ENCODE data around the gene AKR7A2. TPM values are rescaled to one million over a fixed set of nuclear protein-coding genes. Genes with fewer than 3 reads are reported as not detected.

The AKR7A2 gene
- total and polyA plus RNA-seq, 8 donors, result 43.2 to 73.8 (median 63.5) TPM

DNA sequence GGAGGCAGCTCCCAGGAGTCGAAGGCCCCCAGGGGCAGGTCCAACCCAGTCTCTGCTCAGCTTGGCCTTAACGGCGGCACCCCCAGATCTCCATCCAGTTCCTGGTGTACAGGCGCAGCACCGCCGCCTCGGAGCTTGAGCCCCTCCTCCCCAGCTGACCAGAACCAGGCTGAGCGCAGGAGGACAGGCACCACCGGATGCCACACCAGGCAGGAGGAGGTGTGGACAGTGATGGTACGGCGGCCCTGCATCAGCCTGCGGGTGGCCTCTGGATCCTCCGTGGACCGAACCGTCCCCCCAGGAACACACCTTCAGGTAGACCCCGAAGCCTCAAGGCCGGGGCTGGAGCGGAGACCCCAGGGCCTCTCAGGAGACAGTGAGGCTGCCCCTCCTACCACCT is 16.5 kb upstream of the AKR7A2 start:
- no peaks in the 10 kb centered on the region for H3K27me3 ChIP-seq
- peaks cover 0 to 88% of the 10 kb centered on the region in 2 donors for H3K36me3 ChIP-seq
- H3K4me1 ChIP-seq, result no peaks in the 10 kb centered on the region
- ATAC-seq, result no peak
- TF ChIP-seq, protein P1, sequence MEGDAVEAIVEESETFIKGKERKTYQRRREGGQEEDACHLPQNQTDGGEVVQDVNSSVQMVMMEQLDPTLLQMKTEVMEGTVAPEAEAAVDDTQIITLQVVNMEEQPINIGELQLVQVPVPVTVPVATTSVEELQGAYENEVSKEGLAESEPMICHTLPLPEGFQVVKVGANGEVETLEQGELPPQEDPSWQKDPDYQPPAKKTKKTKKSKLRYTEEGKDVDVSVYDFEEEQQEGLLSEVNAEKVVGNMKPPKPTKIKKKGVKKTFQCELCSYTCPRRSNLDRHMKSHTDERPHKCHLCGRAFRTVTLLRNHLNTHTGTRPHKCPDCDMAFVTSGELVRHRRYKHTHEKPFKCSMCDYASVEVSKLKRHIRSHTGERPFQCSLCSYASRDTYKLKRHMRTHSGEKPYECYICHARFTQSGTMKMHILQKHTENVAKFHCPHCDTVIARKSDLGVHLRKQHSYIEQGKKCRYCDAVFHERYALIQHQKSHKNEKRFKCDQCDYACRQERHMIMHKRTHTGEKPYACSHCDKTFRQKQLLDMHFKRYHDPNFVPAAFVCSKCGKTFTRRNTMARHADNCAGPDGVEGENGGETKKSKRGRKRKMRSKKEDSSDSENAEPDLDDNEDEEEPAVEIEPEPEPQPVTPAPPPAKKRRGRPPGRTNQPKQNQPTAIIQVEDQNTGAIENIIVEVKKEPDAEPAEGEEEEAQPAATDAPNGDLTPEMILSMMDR (IDR thresholded peaks at IDR 0.05), result no peak
- no peak for DNase-seq
- no peak overlapping the region for H3K27ac ChIP-seq
- intact Hi-C loops (cut with DNase I), result no loop called here
- H3K9me3 ChIP-seq, result no peaks in the 10 kb centered on the region
- H3K4me3 ChIP-seq, result no peak overlapping the region

DNA sequence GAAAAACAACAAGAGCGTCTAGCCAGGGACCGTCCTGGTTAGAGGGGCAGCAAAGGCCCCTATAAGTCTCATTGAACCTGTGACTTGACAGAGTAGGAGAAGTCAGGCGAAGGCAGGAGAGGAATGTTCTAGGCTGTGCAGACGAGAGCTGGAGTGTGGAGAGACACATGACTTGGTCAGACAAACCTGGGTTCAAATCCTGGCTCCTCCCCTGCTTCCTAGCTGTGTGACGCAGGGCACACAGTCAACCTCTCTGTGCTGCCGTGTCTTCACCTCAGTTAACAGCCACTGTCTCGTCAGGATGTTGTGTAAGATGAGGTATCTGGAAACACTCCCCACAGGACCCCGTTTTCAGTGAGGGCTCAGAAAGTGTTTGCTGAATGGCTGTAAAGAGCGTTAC is 15.8 kb upstream of the AKR7A2 start:
- H3K4me3 ChIP-seq, result no peak overlapping the region
- ATAC-seq (no peak), DNase-seq (no peak)
- no peaks in the 10 kb centered on the region for H3K9me3 ChIP-seq
- intact Hi-C loops (cut with DNase I), result no loop called here
- no peaks in the 10 kb centered on the region for H3K27me3 ChIP-seq
- peaks cover 0 to 95% of the 10 kb centered on the region in 2 donors for H3K36me3 ChIP-seq
- H3K27ac ChIP-seq, result no peak overlapping the region
- TF ChIP-seq, protein P1 (IDR thresholded peaks at IDR 0.05), result no peak
- H3K4me1 ChIP-seq, result no peaks in the 10 kb centered on the region

DNA sequence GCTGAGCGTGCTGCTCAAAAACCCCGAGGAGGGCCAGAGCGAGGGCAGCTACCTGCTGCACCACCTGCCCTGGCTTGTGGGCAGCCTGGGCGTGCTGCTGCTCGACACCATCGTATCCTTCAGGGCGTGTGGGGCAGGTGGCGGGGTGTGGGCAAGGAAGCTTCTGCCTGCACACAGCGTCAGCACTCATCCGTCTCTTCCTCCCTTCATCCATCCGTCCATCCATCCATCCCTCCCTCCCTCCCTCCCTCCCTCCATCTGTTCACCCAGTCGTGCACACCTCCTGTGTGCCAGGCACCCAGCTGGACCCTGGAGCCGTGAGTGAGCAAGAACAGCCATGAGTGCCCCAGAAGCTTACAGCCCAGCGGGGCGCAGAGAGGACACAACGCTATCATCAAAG is 15.4 kb upstream of the AKR7A2 start:
- Histone ChIP-seq H3K4me3 (no peak overlapping the region), H3K4me1 (no peaks in the 10 kb centered on the region), H3K27me3 (no peaks in the 10 kb centered on the region), H3K36me3 (peaks cover 0 to 96% of the 10 kb centered on the region in 2 donors), H3K9me3 (no peaks in the 10 kb centered on the region), H3K27ac (no peak overlapping the region)
- no peak for DNase-seq
- TF ChIP-seq, protein P1 (IDR thresholded peaks at IDR 0.05), result no peak
- no peak for ATAC-seq
- intact Hi-C loops (cut with DNase I), result no loop called here

DNA sequence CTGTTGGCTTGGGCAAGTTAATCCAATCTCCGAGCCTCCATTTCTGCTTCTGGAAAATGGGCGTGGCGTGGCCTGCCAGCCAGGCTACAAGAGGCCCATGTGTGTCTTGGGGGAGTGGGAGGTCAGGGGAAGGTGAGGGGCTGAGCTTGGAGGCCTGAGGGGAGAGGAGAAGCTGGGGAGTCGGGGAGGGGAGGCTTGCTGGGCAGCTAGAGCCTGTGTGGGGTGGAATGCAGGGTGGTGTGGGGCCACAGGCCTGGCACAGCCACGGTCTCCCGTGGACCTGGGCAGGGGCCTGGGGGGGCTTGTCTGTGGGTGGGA is 14.8 kb upstream of the AKR7A2 start:
- H3K4me3 ChIP-seq, result no peak overlapping the region
- H3K27me3 ChIP-seq, result no peaks in the 10 kb centered on the region
- intact Hi-C loops (cut with DNase I), result no loop called here
- peaks cover 0 to 96% of the 10 kb centered on the region in 2 donors for H3K36me3 ChIP-seq
- no peak overlapping the region for H3K27ac ChIP-seq
- ATAC-seq (no peak), DNase-seq (no peak)
- H3K9me3 ChIP-seq, result no peaks in the 10 kb centered on the region
- no peaks in the 10 kb centered on the region for H3K4me1 ChIP-seq
- TF ChIP-seq, protein P1 (IDR thresholded peaks at IDR 0.05), result no peak

DNA sequence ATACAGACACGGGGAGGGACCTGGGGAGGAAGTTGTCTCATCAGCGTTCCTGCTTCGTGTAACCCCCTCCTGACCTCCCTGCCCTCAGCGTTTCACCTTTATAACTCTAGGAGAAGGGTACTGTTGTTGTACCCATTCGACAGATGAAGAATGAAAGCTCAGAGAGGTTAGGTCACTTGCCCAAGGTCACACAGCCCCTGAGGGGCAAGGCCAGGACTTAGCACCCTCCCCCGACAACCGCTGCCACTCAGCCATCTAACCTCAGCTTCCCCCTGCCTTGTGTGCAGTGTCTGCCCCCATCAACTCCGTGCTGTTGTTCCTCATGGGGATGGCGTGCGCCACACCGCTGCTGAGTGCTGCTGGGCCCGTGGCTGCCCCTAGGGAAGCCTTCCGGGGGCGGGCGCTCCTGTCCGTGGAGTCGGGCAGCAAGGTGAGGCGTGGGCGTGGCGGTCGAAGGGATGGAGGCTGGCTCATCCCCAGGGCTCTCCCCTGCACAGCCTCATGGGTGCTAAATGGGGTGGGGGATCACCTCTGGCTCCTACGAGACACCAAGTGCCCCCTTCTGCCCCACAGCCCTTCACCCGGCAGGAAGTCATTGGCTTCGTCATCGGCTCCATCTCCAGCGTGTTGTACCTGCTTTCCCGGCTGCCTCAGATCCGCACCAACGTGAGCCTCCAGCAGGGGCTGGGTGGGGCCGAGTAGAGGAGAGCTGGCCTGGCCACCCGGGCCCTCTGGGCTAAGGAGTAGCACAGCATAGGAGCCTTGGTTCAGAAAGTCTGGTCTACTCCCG is 14.2 kb upstream of the AKR7A2 start:
- no peaks in the 10 kb centered on the region for H3K4me1 ChIP-seq
- no peaks in the 10 kb centered on the region for H3K9me3 ChIP-seq
- intact Hi-C loops (cut with DNase I), result no loop called here
- H3K27ac ChIP-seq, result no peak overlapping the region
- peaks cover 0 to 92% of the 10 kb centered on the region in 2 donors for H3K36me3 ChIP-seq
- no peak for ATAC-seq
- TF ChIP-seq, protein P1 (IDR thresholded peaks at IDR 0.05), result no peak
- no peak overlapping the region for H3K4me3 ChIP-seq
- no peaks in the 10 kb centered on the region for H3K27me3 ChIP-seq
- no peak for DNase-seq
